CD14-positive monocyte (primary cell): ENCODE measurements around the gene PRDM12. TPM values are rescaled to one million over a fixed set of nuclear protein-coding genes. Genes with fewer than 3 reads are reported as not detected.
A peak's percentile ranks its signal among the peaks of the same experiment; 100 is the strongest.

Experiments used
- DNase-seq, 3 donors: peaks; one replicate each; pipeline ENCODE4 v3.0.0-alpha.2; 2011 to 2022
- H2AFZ ChIP-seq: 2 replicates; pipeline ENCODE4 v1.6.0; 2012; ENCODE audit warnings: mild to moderate bottlenecking, low read depth, low read length, inconsistent platforms; ENCODE audit not compliant: insufficient read depth, poor library complexity, severe bottlenecking
- H3K27ac ChIP-seq, 2 donors: 1 replicate in 1 of 2; 2 replicates in 1 of 2; pipeline ENCODE4 v1.5.1; 2012 to 2013; ENCODE audit warnings: low read length in 2 of 2, control low read depth in 1 of 2, inconsistent platforms in 1 of 2, low read depth in 1 of 2, mild to moderate bottlenecking in 1 of 2
- H3K27me3 ChIP-seq, 2 donors: one replicate each; pipeline versions ENCODE4 v1.6.0 to v1.6.1; 2011 to 2013; ENCODE audit warnings: low read length in 2 of 2; ENCODE audit not compliant: control insufficient read depth in 2 of 2, insufficient read depth in 2 of 2
- H3K36me3 ChIP-seq, 2 donors: replicated peaks in 1 of 2; 1 replicate in 1 of 2; 2 replicates in 1 of 2; pipeline versions ENCODE4 v1.5.1 to v1.6.1; 2012 to 2013; ENCODE audit warnings: low read length in 2 of 2, control low read depth in 1 of 2, inconsistent platforms in 1 of 2, mild to moderate bottlenecking in 1 of 2; ENCODE audit not compliant: insufficient read depth in 2 of 2, control insufficient read depth in 1 of 2
- H3K4me1 ChIP-seq, 2 donors: 1 replicate in 1 of 2; 2 replicates in 1 of 2; pipeline versions ENCODE4 v1.5.1 to v1.6.1; 2012 to 2013; ENCODE audit warnings: low read length in 2 of 2, control low read depth in 1 of 2, inconsistent platforms in 1 of 2, mild to moderate bottlenecking in 1 of 2, moderate library complexity in 1 of 2; ENCODE audit not compliant: insufficient read depth in 2 of 2, control insufficient read depth in 1 of 2
- H3K4me2 ChIP-seq: replicated peaks from 2 replicates; pipeline ENCODE3; 2012; ENCODE audit warnings: low read length, moderate library complexity, mild to moderate bottlenecking; ENCODE audit not compliant: poor library complexity, severe bottlenecking; ENCODE audit errors: extremely low read depth
- H3K4me3 ChIP-seq, 3 experiments: fragments of 200-600 bp in 1 of 3; sonication (generic) in 1 of 3; replicated peaks in 1 of 3; 1 replicate in 2 of 3; 2 replicates in 1 of 3; pipeline ENCODE4 v1.5.1; 2011 to 2013; ENCODE audit warnings: low read length in 3 of 3, mild to moderate bottlenecking in 3 of 3, control low read depth in 2 of 3, low read depth in 2 of 3, inconsistent platforms in 1 of 3, moderate library complexity in 1 of 3
- H3K79me2 ChIP-seq: 2 replicates; pipeline ENCODE4 v1.6.0; 2012; ENCODE audit warnings: mild to moderate bottlenecking, control low read depth, inconsistent platforms, low read length, moderate library complexity; ENCODE audit not compliant: insufficient read depth
- H3K9ac ChIP-seq: 2 replicates; pipeline ENCODE4 v1.6.0; 2017; ENCODE audit warnings: low read length, mild to moderate bottlenecking; ENCODE audit not compliant: insufficient read depth, poor library complexity, severe bottlenecking
- H3K9me3 ChIP-seq, 2 donors: replicated peaks in 1 of 2; 1 replicate in 1 of 2; 2 replicates in 1 of 2; pipeline versions ENCODE4 v1.5.1 to v1.6.1; 2012 to 2013; ENCODE audit warnings: low read length in 2 of 2, control low read depth in 1 of 2; ENCODE audit not compliant: control insufficient read depth in 1 of 2, insufficient read depth in 1 of 2
- H4K20me1 ChIP-seq: 2 replicates; pipeline ENCODE4 v1.6.0; 2012; ENCODE audit warnings: mild to moderate bottlenecking, low read length, control low read depth, moderate library complexity; ENCODE audit not compliant: insufficient read depth
- H3K27ac Mint-ChIP-seq, 7 donors: one replicate each; pipeline ENCODE4 v1.8.0; 2020; ENCODE audit warnings: mild to moderate bottlenecking in 7 of 7, mixed read lengths in 7 of 7, moderate library complexity in 6 of 7, inconsistent platforms in 2 of 7
- H3K27me3 Mint-ChIP-seq, 3 donors: one replicate each; pipeline ENCODE4 v1.8.0; 2021 to 2022; ENCODE audit warnings: low read depth in 3 of 3, mild to moderate bottlenecking in 3 of 3, mixed read lengths in 3 of 3, moderate library complexity in 3 of 3, inconsistent platforms in 1 of 3
- H3K36me3 Mint-ChIP-seq, 2 donors: one replicate each; pipeline ENCODE4 v1.8.0; 2020; ENCODE audit warnings: mixed read lengths in 2 of 2, inconsistent platforms in 1 of 2, mild to moderate bottlenecking in 1 of 2
- H3K4me1 Mint-ChIP-seq: one replicate; pipeline ENCODE4 v1.8.0; 2020; ENCODE audit warnings: mild to moderate bottlenecking, mixed read lengths
- H3K4me3 Mint-ChIP-seq, 2 donors: one replicate each; pipeline ENCODE4 v1.8.0; 2020; ENCODE audit warnings: mild to moderate bottlenecking in 2 of 2, mixed read lengths in 2 of 2, moderate library complexity in 1 of 2
- H3K9me3 Mint-ChIP-seq, 7 donors: one replicate each; pipeline ENCODE4 v1.8.0; 2020 to 2022; ENCODE audit warnings: mixed read lengths in 7 of 7, mild to moderate bottlenecking in 6 of 7, moderate library complexity in 6 of 7, inconsistent platforms in 2 of 7
- CTCF ChIP-seq: fragments of 200-600 bp; IDR thresholded peaks from one replicate; pipeline ENCODE4 v1.8.0; 2022; ENCODE audit warnings: antibody characterized with exemption, mild to moderate bottlenecking
- WGBS: methylation state at CpG from one replicate; pipeline ENCODE4 v1.1.5; 2013; ENCODE audit warnings: missing lambda C conversion rate; ENCODE audit not compliant: insufficient coverage; 5-methylcytosine and 5-hydroxymethylcytosine counted together
- intact Hi-C, 2 donors: fragments of 100-400 bp; cut with micrococcal nuclease; formaldehyde crosslinking; loops; one replicate each; pipeline versions ENCODE4 v1.15.0 to v1.15.1; 2023
- polyA plus RNA-seq, 3 donors: library from polyadenylated mRNA; depleted of rRNA in 1 of 3; unstranded in 2 of 3; stranded (reverse) in 1 of 3; fragments of 300-500 nt in 2 of 3; fragments of >200 nt in 1 of 3; fragmentation: Illumina TruSeq in 2 of 3; gene quantifications; 1 replicate in 2 of 3; 2 replicates in 1 of 3; pipeline ENCODE4 v1.2.3, GENCODE V29; 2012 to 2021

The PRDM12 gene
- polyA plus RNA-seq, 3 donors, result 0.08 TPM; not detected in 2

GRCh38 chr9:130665029-130665430 lies 636 bp downstream of the PRDM12 start:
- H3K9me3 Mint-ChIP-seq, result peaks cover 0 to 23% (median 0%) of the 10 kb centered on the region in 7 donors
- Histone ChIP-seq H3K27me3 (peaks cover 60 to 84% of the 10 kb centered on the region in 2 donors), H3K27ac (no peak overlapping the region), H4K20me1 (no peaks in the 10 kb centered on the region), H3K9me3 (peaks cover 0 to 17% of the 10 kb centered on the region in 2 donors), H3K4me1 (peaks cover 3 to 5% of the 10 kb centered on the region in 2 donors), H3K79me2 (no peaks in the 10 kb centered on the region), H3K4me3 (no peak overlapping the region), H3K9ac (no peak overlapping the region), H2AFZ (no peak overlapping the region), H3K36me3 (no peaks in the 10 kb centered on the region), H3K4me2 (no peak overlapping the region)
- intact Hi-C loops, result no loop called here
- WGBS, result 3% methylated on average over 14 of the region's 26 CpGs
- peak overlapping the region in 1 of 2 donors; percentile 75 for H3K4me3 Mint-ChIP-seq
- H3K4me1 Mint-ChIP-seq, result peaks cover 7% of the 10 kb centered on the region
- no peak overlapping the region for H3K27ac Mint-ChIP-seq
- peaks cover 2 to 4% of the 10 kb centered on the region in 2 donors for H3K36me3 Mint-ChIP-seq
- no peak for DNase-seq
- peaks cover 78 to 97% (median 92%) of the 10 kb centered on the region in 3 donors for H3K27me3 Mint-ChIP-seq
- no peak for TF ChIP-seq CTCF

GRCh38 chr9:130665431-130666392 lies 1.3 kb downstream of the PRDM12 start:
- H3K9me3 ChIP-seq, result peaks cover 0 to 17% of the 10 kb centered on the region in 2 donors
- H3K4me1 Mint-ChIP-seq, result peaks cover 7% of the 10 kb centered on the region
- WGBS, result 5% methylated on average over 50 of the region's 61 CpGs
- H3K79me2 ChIP-seq, result no peaks in the 10 kb centered on the region
- TF ChIP-seq CTCF, result no peak
- H3K4me1 ChIP-seq, result peaks cover 2 to 3% of the 10 kb centered on the region in 2 donors
- no peak overlapping the region for H3K9ac ChIP-seq
- H2AFZ ChIP-seq, result no peak overlapping the region
- H3K4me3 ChIP-seq, result no peak overlapping the region
- intact Hi-C loops, result no loop called here
- peaks cover 57 to 78% of the 10 kb centered on the region in 2 donors for H3K27me3 ChIP-seq
- no peak for DNase-seq
- peaks cover 76 to 97% (median 91%) of the 10 kb centered on the region in 3 donors for H3K27me3 Mint-ChIP-seq
- peaks cover 0 to 23% (median 0%) of the 10 kb centered on the region in 7 donors for H3K9me3 Mint-ChIP-seq
- no peak overlapping the region for H3K27ac Mint-ChIP-seq
- H4K20me1 ChIP-seq, result no peaks in the 10 kb centered on the region
- peak overlapping the region in 1 of 2 donors; percentile 76 for H3K4me3 Mint-ChIP-seq
- no peaks in the 10 kb centered on the region for H3K36me3 ChIP-seq
- H3K36me3 Mint-ChIP-seq, result peaks cover 2 to 4% of the 10 kb centered on the region in 2 donors
- H3K4me2 ChIP-seq, result no peak overlapping the region
- H3K27ac ChIP-seq, result no peak overlapping the region
